ENCODE results near the gene PRDM11.

DNA sequence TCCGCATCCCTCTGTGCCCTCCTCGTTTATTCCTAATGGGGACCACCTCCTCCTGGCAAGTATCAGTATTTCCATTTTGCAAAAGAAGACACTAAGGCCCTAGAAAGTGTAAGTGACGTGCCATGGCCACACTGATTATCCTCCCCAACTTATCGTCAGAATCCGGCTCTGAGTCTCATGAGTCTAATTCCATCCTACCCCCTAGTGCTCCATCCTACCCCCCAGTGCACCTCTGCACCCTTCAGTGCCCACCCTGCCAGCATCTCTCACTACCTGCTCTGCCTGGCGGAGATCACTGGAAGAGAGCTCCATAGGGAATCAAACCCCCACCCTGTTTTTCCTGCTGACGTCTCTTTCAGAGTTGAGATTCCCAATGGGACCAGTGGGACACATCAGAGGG is 31.8 kb downstream of the PRDM11 start:
- TF ChIP-seq EP300 (IDR thresholded peaks at IDR 0.05) (no peak), POLR2A (IDR thresholded peaks at IDR 0.05) (no peak)
- TF ChIP-seq, protein P1, sequence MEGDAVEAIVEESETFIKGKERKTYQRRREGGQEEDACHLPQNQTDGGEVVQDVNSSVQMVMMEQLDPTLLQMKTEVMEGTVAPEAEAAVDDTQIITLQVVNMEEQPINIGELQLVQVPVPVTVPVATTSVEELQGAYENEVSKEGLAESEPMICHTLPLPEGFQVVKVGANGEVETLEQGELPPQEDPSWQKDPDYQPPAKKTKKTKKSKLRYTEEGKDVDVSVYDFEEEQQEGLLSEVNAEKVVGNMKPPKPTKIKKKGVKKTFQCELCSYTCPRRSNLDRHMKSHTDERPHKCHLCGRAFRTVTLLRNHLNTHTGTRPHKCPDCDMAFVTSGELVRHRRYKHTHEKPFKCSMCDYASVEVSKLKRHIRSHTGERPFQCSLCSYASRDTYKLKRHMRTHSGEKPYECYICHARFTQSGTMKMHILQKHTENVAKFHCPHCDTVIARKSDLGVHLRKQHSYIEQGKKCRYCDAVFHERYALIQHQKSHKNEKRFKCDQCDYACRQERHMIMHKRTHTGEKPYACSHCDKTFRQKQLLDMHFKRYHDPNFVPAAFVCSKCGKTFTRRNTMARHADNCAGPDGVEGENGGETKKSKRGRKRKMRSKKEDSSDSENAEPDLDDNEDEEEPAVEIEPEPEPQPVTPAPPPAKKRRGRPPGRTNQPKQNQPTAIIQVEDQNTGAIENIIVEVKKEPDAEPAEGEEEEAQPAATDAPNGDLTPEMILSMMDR (IDR thresholded peaks at IDR 0.05), result no peak
